Body of pancreas (tissue), 4 donors: ENCODE data around the gene LIN37. TPM values are rescaled to one million over a fixed set of nuclear protein-coding genes. Genes with fewer than 3 reads are reported as not detected.

Experiments
- ATAC-seq: fragments of 150-250 bp; one replicate; pipeline ENCODE4 v1.9.1; 2016
- DNase-seq, 4 donors: peaks; one replicate each; pipeline ENCODE4 v3.0.0-alpha.2; 2019
- H3K27ac ChIP-seq, 4 donors: fragments of 200-600 bp; sonication (generic); 1 replicate in 3 of 4; 2 replicates in 1 of 4; pipeline versions ENCODE4 v1.5.1 to v1.6.1; 2016 to 2019; ENCODE audit warnings: mild to moderate bottlenecking in 1 of 4, mixed read lengths in 1 of 4, moderate library complexity in 1 of 4
- H3K27me3 ChIP-seq, 2 donors: fragments of 200-600 bp; sonication (generic); one replicate each; pipeline ENCODE4 v1.6.0; 2016; ENCODE audit warnings: mild to moderate bottlenecking in 1 of 2
- H3K36me3 ChIP-seq, 2 donors: fragments of 200-600 bp; sonication (generic); replicated peaks in 1 of 2; 2 replicates each; pipeline ENCODE4 v1.5.1; 2016; ENCODE audit warnings: low read depth in 2 of 2; ENCODE audit not compliant: insufficient read depth in 1 of 2
- H3K4me1 ChIP-seq: fragments of 200-600 bp; sonication (generic); one replicate; pipeline ENCODE4 v1.6.0; 2016
- H3K4me3 ChIP-seq, 2 donors: fragments of 200-600 bp; sonication (generic); 1 replicate in 1 of 2; 2 replicates in 1 of 2; pipeline ENCODE4 v1.5.1; 2016 to 2019
- H3K9me3 ChIP-seq, 3 donors: fragments of 200-600 bp; sonication (generic); 1 replicate in 2 of 3; 2 replicates in 1 of 3; pipeline ENCODE4 v1.5.1; 2016
- POLR2A ChIP-seq, 3 donors: fragments of 450-650 bp; IDR thresholded peaks; one replicate each; pipeline ENCODE4 v1.6.1; 2016; ENCODE audit warnings: antibody characterized with exemption in 3 of 3, mild to moderate bottlenecking in 2 of 3
- WGBS, 2 donors: methylation state at CpG; one replicate each; pipeline ENCODE4 v1.1.5; 2017; 5-methylcytosine and 5-hydroxymethylcytosine counted together
- intact Hi-C: fragments of 100-400 bp; cut with DNase I; formaldehyde crosslinking; loops from one replicate; pipeline ENCODE4 v1.15.1; 2023
- total RNA-seq, 2 donors: library from RNA; depleted of rRNA; stranded (reverse); fragments of >200 nt; gene quantifications; one replicate each; pipeline ENCODE4 v1.1.0, GENCODE V29; 2016
- TF ChIP-seq, protein P1 (sequence below), 7 experiments: fragments of 450-650 bp in 4 of 7; fragments of 200-600 bp in 3 of 7; sonication (generic) in 3 of 7; IDR thresholded peaks; one replicate each; pipeline ENCODE4 v1.5.1; 2016 to 2019; ENCODE audit warnings: antibody characterized with exemption in 7 of 7

LIN37 gene
- total RNA-seq, 2 donors from 2014 or later: 6.7 to 7.6 TPM

GRCh38 chr19:35790981-35791813 lies 42.8 kb downstream of the LIN37 start:
- DNase-seq (peak; percentile 69 to 85 (median 80)), ATAC-seq (peak; percentile 73)
- Histone ChIP-seq H3K4me1 (peaks cover 20% of the 10 kb centered on the region), H3K27me3 (no peaks in the 10 kb centered on the region), H3K27ac (no peak overlapping the region), H3K36me3 (no peaks in the 10 kb centered on the region), H3K9me3 (no peaks in the 10 kb centered on the region), H3K4me3 (no peak overlapping the region)
- 34 to 44% methylated on average over 3 to 19 of the region's 20 CpGs for WGBS, 2 donors
- TF ChIP-seq, protein P1, sequence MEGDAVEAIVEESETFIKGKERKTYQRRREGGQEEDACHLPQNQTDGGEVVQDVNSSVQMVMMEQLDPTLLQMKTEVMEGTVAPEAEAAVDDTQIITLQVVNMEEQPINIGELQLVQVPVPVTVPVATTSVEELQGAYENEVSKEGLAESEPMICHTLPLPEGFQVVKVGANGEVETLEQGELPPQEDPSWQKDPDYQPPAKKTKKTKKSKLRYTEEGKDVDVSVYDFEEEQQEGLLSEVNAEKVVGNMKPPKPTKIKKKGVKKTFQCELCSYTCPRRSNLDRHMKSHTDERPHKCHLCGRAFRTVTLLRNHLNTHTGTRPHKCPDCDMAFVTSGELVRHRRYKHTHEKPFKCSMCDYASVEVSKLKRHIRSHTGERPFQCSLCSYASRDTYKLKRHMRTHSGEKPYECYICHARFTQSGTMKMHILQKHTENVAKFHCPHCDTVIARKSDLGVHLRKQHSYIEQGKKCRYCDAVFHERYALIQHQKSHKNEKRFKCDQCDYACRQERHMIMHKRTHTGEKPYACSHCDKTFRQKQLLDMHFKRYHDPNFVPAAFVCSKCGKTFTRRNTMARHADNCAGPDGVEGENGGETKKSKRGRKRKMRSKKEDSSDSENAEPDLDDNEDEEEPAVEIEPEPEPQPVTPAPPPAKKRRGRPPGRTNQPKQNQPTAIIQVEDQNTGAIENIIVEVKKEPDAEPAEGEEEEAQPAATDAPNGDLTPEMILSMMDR (IDR thresholded peaks at IDR 0.05): no peak
- TF ChIP-seq POLR2A (IDR thresholded peaks at IDR 0.05): no peak
- intact Hi-C loops: no loop called here

- ATAC-seq (no peak), DNase-seq (no peak)
- WGBS, 2 donors: 80% methylated on average over 9 of the region's 9 CpGs; no CpG with 5 or more reads in 1 of the 2 donors
- Histone ChIP-seq H3K27ac (no peak overlapping the region), H3K4me1 (peaks cover 20% of the 10 kb centered on the region), H3K9me3 (no peaks in the 10 kb centered on the region), H3K36me3 (no peaks in the 10 kb centered on the region), H3K27me3 (no peaks in the 10 kb centered on the region), H3K4me3 (no peak overlapping the region)
- TF ChIP-seq, protein P1 (IDR thresholded peaks at IDR 0.05): no peak
- TF ChIP-seq POLR2A (IDR thresholded peaks at IDR 0.05): no peak
- intact Hi-C loops: no loop called here
Measured at GRCh38 chr19:35791814-35792279, 43.5 kb downstream of the LIN37 start.

DNA sequence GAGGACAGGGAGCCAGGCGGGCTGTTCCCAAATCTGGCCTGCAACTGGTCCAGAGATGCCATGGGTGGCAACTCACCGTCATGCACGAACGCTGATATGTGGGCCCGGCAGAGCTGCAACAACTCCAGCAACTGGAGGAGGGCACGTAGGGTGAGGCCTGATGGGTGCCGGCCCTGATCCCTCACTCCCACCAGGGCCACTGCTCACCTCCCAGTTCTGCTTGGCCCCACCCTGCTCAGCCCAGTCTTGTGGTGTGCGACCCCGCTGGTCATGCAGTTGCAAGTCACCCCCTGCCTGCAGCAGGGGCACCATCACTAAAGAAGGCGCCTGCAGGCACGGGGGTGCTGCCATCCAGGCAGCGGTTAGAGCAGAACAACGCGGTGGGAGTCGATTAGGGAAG lies 43.9 kb downstream of the LIN37 start:
- Histone ChIP-seq H3K27ac (no peak overlapping the region), H3K4me1 (peaks cover 20% of the 10 kb centered on the region), H3K36me3 (no peaks in the 10 kb centered on the region), H3K27me3 (no peaks in the 10 kb centered on the region), H3K4me3 (no peak overlapping the region), H3K9me3 (no peaks in the 10 kb centered on the region)
- WGBS, 2 donors: 89 to 92% methylated on average over 9 to 15 of the region's 15 CpGs
- TF ChIP-seq POLR2A (IDR thresholded peaks at IDR 0.05): no peak
- TF ChIP-seq, protein P1 (IDR thresholded peaks at IDR 0.05): no peak
- DNase-seq: no peak
- no peak for ATAC-seq
- intact Hi-C loops: no loop called here

GRCh38 chr19:35792888-35793287 lies 44.5 kb downstream of the LIN37 start:
- H3K27me3 ChIP-seq: no peaks in the 10 kb centered on the region
- H3K27ac ChIP-seq: no peak overlapping the region
- WGBS, 2 donors: 77 to 91% methylated on average over 4 to 8 of the region's 8 CpGs
- ATAC-seq (no peak), DNase-seq (no peak)
- H3K4me3 ChIP-seq: no peak overlapping the region
- peaks cover 20% of the 10 kb centered on the region for H3K4me1 ChIP-seq
- intact Hi-C loops: no loop called here
- no peaks in the 10 kb centered on the region for H3K36me3 ChIP-seq
- H3K9me3 ChIP-seq: no peaks in the 10 kb centered on the region
- TF ChIP-seq, protein P1 (IDR thresholded peaks at IDR 0.05): no peak
- TF ChIP-seq POLR2A (IDR thresholded peaks at IDR 0.05): no peak
